ENCODE results near the gene UTRN.

The UTRN gene

GRCh38 chr6:144321839-144322591, 36.9 kb downstream of the UTRN start:
- Histone ChIP-seq H3K36me3 (ENCODE audit: control insufficient read depth in 1 of 2, insufficient read depth in 2 of 2, low read depth in 1 of 2, low read length in 2 of 2) (no peaks in the 10 kb centered on the region), H3K9ac (ENCODE audit: low read length) (no peak overlapping the region), H3K4me3 (ENCODE audit: insufficient read depth in 1 of 2, low read depth in 1 of 2, low read length in 2 of 2) (no peak overlapping the region), H2BK15ac (ENCODE audit: low read depth, poor library complexity, severe bottlenecking) (no peak overlapping the region), H3K4me1 (ENCODE audit: control insufficient read depth, insufficient read depth, low read depth, low read length) (peaks cover 16% of the 10 kb centered on the region), H2BK12ac (ENCODE audit: low read length in 2 of 2) (no peak overlapping the region), H2AK5ac (ENCODE audit: low read length, severe bottlenecking) (peak overlapping the region; percentile 61), H2BK120ac (ENCODE audit: low read depth, low read length) (no peak overlapping the region), H3K18ac (ENCODE audit: low read depth in 1 of 2, low read length in 2 of 2) (no peak overlapping the region), H2AFZ (ENCODE audit: low read depth, low read length) (no peak overlapping the region), H3K4ac (ENCODE audit: low read depth in 1 of 2, low read length in 2 of 2) (no peak overlapping the region), H3K14ac (ENCODE audit: low read length in 2 of 2) (no peak overlapping the region), H3K4me2 (ENCODE audit: low read length, poor library complexity, severe bottlenecking) (no peak overlapping the region), H3K9me3 (ENCODE audit: control insufficient read depth, low read length) (no peaks in the 10 kb centered on the region), H4K91ac (ENCODE audit: low read length) (no peak overlapping the region), H2BK5ac (ENCODE audit: low read depth, low read length, poor library complexity, severe bottlenecking) (no peak overlapping the region), H4K8ac (ENCODE audit: low read length) (no peak overlapping the region), H3K27ac (ENCODE audit: low read length, poor library complexity, severe bottlenecking) (peak overlapping the region; percentile 41), H3K79me1 (replicated peaks; ENCODE audit: low read length, poor library complexity, severe bottlenecking) (peaks cover 15% of the 10 kb centered on the region), H3K27me3 (ENCODE audit: control insufficient read depth in 1 of 2, insufficient read depth in 1 of 2, low read length in 2 of 2) (no peaks in the 10 kb centered on the region), H3K23ac (ENCODE audit: low read length in 2 of 2) (no peak overlapping the region)
- 100% methylated on average over 12 of the region's 12 CpGs for whole genome bisulfite sequencing
- peak; percentile 51 for DNase-seq

DNA sequence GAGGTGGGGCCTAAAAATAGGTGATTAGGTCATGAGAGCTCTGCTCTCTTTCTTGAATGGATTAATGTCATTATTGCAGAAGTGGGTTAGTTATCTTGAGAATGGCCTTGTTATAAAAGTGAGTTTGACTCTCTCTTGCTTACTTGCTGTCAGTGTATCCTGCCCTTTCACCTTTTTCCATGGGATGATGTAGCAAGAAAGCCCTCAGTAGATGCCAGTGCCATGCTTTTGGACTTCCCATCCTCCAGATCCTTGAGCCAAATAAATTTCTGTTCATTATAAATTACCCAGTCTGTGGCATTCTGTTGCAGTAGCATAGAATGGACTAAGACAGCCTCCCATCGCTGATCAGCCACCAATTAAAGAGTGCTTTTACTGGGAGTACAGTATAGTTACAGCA, 40.1 kb downstream of the UTRN start:
- Histone ChIP-seq H3K18ac (ENCODE audit: low read depth in 1 of 2, low read length in 2 of 2) (no peak overlapping the region), H3K4ac (ENCODE audit: low read depth in 1 of 2, low read length in 2 of 2) (no peak overlapping the region), H3K4me3 (ENCODE audit: insufficient read depth in 1 of 2, low read depth in 1 of 2, low read length in 2 of 2) (no peak overlapping the region), H3K23ac (ENCODE audit: low read length in 2 of 2) (no peak overlapping the region), H3K14ac (ENCODE audit: low read length in 2 of 2) (no peak overlapping the region), H2BK120ac (ENCODE audit: low read depth, low read length) (no peak overlapping the region), H2AK5ac (ENCODE audit: low read length, severe bottlenecking) (no peak overlapping the region), H4K91ac (ENCODE audit: low read length) (no peak overlapping the region), H3K36me3 (ENCODE audit: control insufficient read depth in 1 of 2, insufficient read depth in 2 of 2, low read depth in 1 of 2, low read length in 2 of 2) (no peaks in the 10 kb centered on the region), H2AFZ (ENCODE audit: low read depth, low read length) (no peak overlapping the region), H3K27me3 (ENCODE audit: control insufficient read depth in 1 of 2, insufficient read depth in 1 of 2, low read length in 2 of 2) (no peaks in the 10 kb centered on the region), H2BK15ac (ENCODE audit: low read depth, poor library complexity, severe bottlenecking) (no peak overlapping the region), H3K4me1 (ENCODE audit: control insufficient read depth, insufficient read depth, low read depth, low read length) (peaks cover 9% of the 10 kb centered on the region), H2BK5ac (ENCODE audit: low read depth, low read length, poor library complexity, severe bottlenecking) (no peak overlapping the region), H2BK12ac (ENCODE audit: low read length in 2 of 2) (no peak overlapping the region), H3K9me3 (ENCODE audit: control insufficient read depth, low read length) (no peaks in the 10 kb centered on the region), H4K8ac (ENCODE audit: low read length) (no peak overlapping the region), H3K4me2 (ENCODE audit: low read length, poor library complexity, severe bottlenecking) (no peak overlapping the region), H3K79me1 (replicated peaks; ENCODE audit: low read length, poor library complexity, severe bottlenecking) (peaks cover 17% of the 10 kb centered on the region), H3K27ac (ENCODE audit: low read length, poor library complexity, severe bottlenecking) (no peak overlapping the region), H3K9ac (ENCODE audit: low read length) (no peak overlapping the region)
- 91% methylated on average over 1 of the region's 1 CpG for WGBS
- no peak for DNase-seq

GRCh38 chr6:144326393-144326792, 41.3 kb downstream of the UTRN start:
- H3K27me3 ChIP-seq (ENCODE audit: control insufficient read depth in 1 of 2, insufficient read depth in 1 of 2, low read length in 2 of 2), result no peaks in the 10 kb centered on the region
- H3K4ac ChIP-seq (ENCODE audit: low read depth in 1 of 2, low read length in 2 of 2), result no peak overlapping the region
- no peaks in the 10 kb centered on the region for H3K36me3 ChIP-seq (ENCODE audit: control insufficient read depth in 1 of 2, insufficient read depth in 2 of 2, low read depth in 1 of 2, low read length in 2 of 2)
- DNase-seq, result no peak
- H3K23ac ChIP-seq (ENCODE audit: low read length in 2 of 2), result no peak overlapping the region
- no peak overlapping the region for H2BK12ac ChIP-seq (ENCODE audit: low read length in 2 of 2)
- no peak overlapping the region for H2AK5ac ChIP-seq (ENCODE audit: low read length, severe bottlenecking)
- H2BK15ac ChIP-seq (ENCODE audit: low read depth, poor library complexity, severe bottlenecking), result no peak overlapping the region
- no peak overlapping the region for H3K14ac ChIP-seq (ENCODE audit: low read length in 2 of 2)
- H2BK120ac ChIP-seq (ENCODE audit: low read depth, low read length), result no peak overlapping the region
- H2AFZ ChIP-seq (ENCODE audit: low read depth, low read length), result no peak overlapping the region
- no peak overlapping the region for H3K27ac ChIP-seq (ENCODE audit: low read length, poor library complexity, severe bottlenecking)
- no peak overlapping the region for H3K18ac ChIP-seq (ENCODE audit: low read depth in 1 of 2, low read length in 2 of 2)
- no peaks in the 10 kb centered on the region for H3K9me3 ChIP-seq (ENCODE audit: control insufficient read depth, low read length)
- H3K4me1 ChIP-seq (ENCODE audit: control insufficient read depth, insufficient read depth, low read depth, low read length), result peaks cover 10% of the 10 kb centered on the region
- WGBS, result 85% methylated on average over 4 of the region's 4 CpGs
- no peak overlapping the region for H3K9ac ChIP-seq (ENCODE audit: low read length)
- no peak overlapping the region for H4K91ac ChIP-seq (ENCODE audit: low read length)
- H2BK5ac ChIP-seq (ENCODE audit: low read depth, low read length, poor library complexity, severe bottlenecking), result no peak overlapping the region
- no peak overlapping the region for H3K4me2 ChIP-seq (ENCODE audit: low read length, poor library complexity, severe bottlenecking)
- no peak overlapping the region for H3K4me3 ChIP-seq (ENCODE audit: insufficient read depth in 1 of 2, low read depth in 1 of 2, low read length in 2 of 2)
- H3K79me1 ChIP-seq (replicated peaks; ENCODE audit: low read length, poor library complexity, severe bottlenecking), result peaks cover 21% of the 10 kb centered on the region
- no peak overlapping the region for H4K8ac ChIP-seq (ENCODE audit: low read length)

DNA sequence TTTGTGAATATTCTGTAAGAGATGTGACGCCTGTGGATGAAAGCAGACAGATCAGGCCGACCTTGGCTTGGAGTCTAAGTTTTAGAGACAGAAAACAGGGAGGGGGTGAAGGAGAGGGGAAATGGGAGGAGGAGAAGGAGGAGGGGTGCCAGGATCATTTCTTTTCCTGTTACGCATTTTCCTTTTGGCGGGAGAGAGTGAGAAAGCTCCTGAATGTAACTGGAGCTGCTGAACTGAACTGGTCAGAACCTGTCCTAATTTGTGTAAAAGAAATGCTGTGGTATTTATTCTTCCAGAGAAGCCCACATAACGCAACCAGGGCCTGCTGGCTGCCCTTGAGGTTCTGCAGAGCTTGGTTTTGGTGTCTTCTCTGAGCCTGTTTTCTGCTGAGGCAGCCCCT, 41.9 kb downstream of the UTRN start:
- Histone ChIP-seq H3K9me3 (ENCODE audit: control insufficient read depth, low read length) (no peaks in the 10 kb centered on the region), H2BK5ac (ENCODE audit: low read depth, low read length, poor library complexity, severe bottlenecking) (no peak overlapping the region), H2AK5ac (ENCODE audit: low read length, severe bottlenecking) (no peak overlapping the region), H3K27me3 (ENCODE audit: control insufficient read depth in 1 of 2, insufficient read depth in 1 of 2, low read length in 2 of 2) (no peaks in the 10 kb centered on the region), H3K4ac (ENCODE audit: low read depth in 1 of 2, low read length in 2 of 2) (peak overlapping the region in 1 of 2 experiments; percentile 69), H3K14ac (ENCODE audit: low read length in 2 of 2) (no peak overlapping the region), H3K36me3 (ENCODE audit: control insufficient read depth in 1 of 2, insufficient read depth in 2 of 2, low read depth in 1 of 2, low read length in 2 of 2) (peaks cover 1 to 2% of the 10 kb centered on the region in 2 experiments), H3K4me3 (ENCODE audit: insufficient read depth in 1 of 2, low read depth in 1 of 2, low read length in 2 of 2) (no peak overlapping the region), H3K79me1 (replicated peaks; ENCODE audit: low read length, poor library complexity, severe bottlenecking) (peaks cover 21% of the 10 kb centered on the region), H3K4me2 (ENCODE audit: low read length, poor library complexity, severe bottlenecking) (no peak overlapping the region), H2AFZ (ENCODE audit: low read depth, low read length) (no peak overlapping the region), H3K23ac (ENCODE audit: low read length in 2 of 2) (no peak overlapping the region), H2BK120ac (ENCODE audit: low read depth, low read length) (no peak overlapping the region), H4K8ac (ENCODE audit: low read length) (no peak overlapping the region), H2BK15ac (ENCODE audit: low read depth, poor library complexity, severe bottlenecking) (no peak overlapping the region), H2BK12ac (ENCODE audit: low read length in 2 of 2) (no peak overlapping the region), H3K18ac (ENCODE audit: low read depth in 1 of 2, low read length in 2 of 2) (no peak overlapping the region), H3K4me1 (ENCODE audit: control insufficient read depth, insufficient read depth, low read depth, low read length) (peaks cover 12% of the 10 kb centered on the region), H3K9ac (ENCODE audit: low read length) (no peak overlapping the region), H4K91ac (ENCODE audit: low read length) (no peak overlapping the region), H3K27ac (ENCODE audit: low read length, poor library complexity, severe bottlenecking) (no peak overlapping the region)
- no peak for DNase-seq
- 82% methylated on average over 5 of the region's 5 CpGs for WGBS

Data from mesenchymal stem cell (in vitro differentiated cells and primary cell).